ENCODE measurements around the gene TTC9C.
"Not testable (repeated sequence)": the region's sequence is repeated elsewhere in the genome, so short reads cannot be mapped to it uniquely, and the experiment has no call there.

The TTC9C gene

GRCh38 chr11:62710001-62710345 lies 18.3 kb upstream of the TTC9C start:
- DNase-seq: no peak

- DNase-seq: no peak
These were observed 15.9 kb upstream of the TTC9C start for GRCh38 chr11:62712276-62712812.

GRCh38 chr11:62712861-62713260 lies 15.4 kb upstream of the TTC9C start:
- no peak for DNase-seq

- no peak for DNase-seq
These were observed 14.9 kb upstream of the TTC9C start for GRCh38 chr11:62713343-62713742.

GRCh38 chr11:62715150-62716130 lies 12.8 kb upstream of the TTC9C start:
- no peak for DNase-seq

GRCh38 chr11:62716206-62716605 lies 12.1 kb upstream of the TTC9C start:
- DNase-seq: no peak

GRCh38 chr11:62716816-62717215 lies 11.5 kb upstream of the TTC9C start:
- DNase-seq: no peak

GRCh38 chr11:62719302-62719978 lies 8.8 kb upstream of the TTC9C start:
- DNase-seq: no peak

- no peak for DNase-seq
These were observed 6.3 kb upstream of the TTC9C start for GRCh38 chr11:62721994-62722393.

GRCh38 chr11:62724171-62724570 lies 4.1 kb upstream of the TTC9C start:
- DNase-seq: no peak

- DNase-seq: no peak
These were observed 2.6 kb upstream of the TTC9C start for GRCh38 chr11:62725646-62726045.

- DNase-seq: no peak
These were observed 2.0 kb upstream of the TTC9C start for GRCh38 chr11:62726156-62726914.

- DNase-seq: no peak
These were observed 1.4 kb upstream of the TTC9C start for GRCh38 chr11:62726915-62727164.

- peak; percentile 99 for DNase-seq
These were observed 968 bp upstream of the TTC9C start, which contains the start of gene HNRNPUL2 for GRCh38 chr11:62727165-62727871. TSS of gene HNRNPUL2 (minus strand) at chr11:62727457. CDS start at chr11:62727156, 301 bp downstream.

- DNase-seq: peak; percentile 96
These were observed 465 bp upstream of the TTC9C start for GRCh38 chr11:62727872-62728170.

GRCh38 chr11:62730076-62730475 lies 1.8 kb downstream of the TTC9C start:
- not testable (repeated sequence) for DNase-seq

GRCh38 chr11:62732830-62733229 lies 4.5 kb downstream of the TTC9C start:
- no peak for DNase-seq

- DNase-seq: no peak
These were observed 8.9 kb downstream of the TTC9C start for GRCh38 chr11:62737196-62737595.

GRCh38 chr11:62747475-62748160 lies 19.3 kb downstream of the TTC9C start:
- no peak for DNase-seq

- not testable (repeated sequence) for DNase-seq
These were observed 21.6 kb downstream of the TTC9C start for GRCh38 chr11:62749931-62750330.

- no peak for DNase-seq
These were observed 24.0 kb downstream of the TTC9C start for GRCh38 chr11:62752177-62752785.
